ENCODE measurements around the gene ASXL1. TPM values are rescaled to one million over a fixed set of nuclear protein-coding genes. Genes with fewer than 3 reads are reported as not detected.

Gene ASXL1
- total and polyA plus RNA-seq, 2 donors (not counting 1 experiment from before 2014, with no cell fraction given), result 93.0 to 180 TPM

GRCh38 chr20:32447136-32448027 lies 89.3 kb downstream of the ASXL1 start:
- H3K9me3 Mint-ChIP-seq (ENCODE audit: insufficient read depth), result no peaks in the 10 kb centered on the region
- Histone ChIP-seq H3K9ac (ENCODE audit: low read length) (no peak overlapping the region), H3K4me3 (ENCODE audit: control extremely low read depth in 1 of 5, extremely low read depth in 1 of 5, insufficient read depth in 1 of 5, low read depth in 2 of 5, low read length in 4 of 5) (no peak overlapping the region), H3K4me2 (replicated peaks; ENCODE audit: low read depth, low read length, poor library complexity, severe bottlenecking) (no peak overlapping the region), H3K27ac (ENCODE audit: low read length in 2 of 2) (no peak overlapping the region), H3K36me3 (replicated peaks in 1 of 2; ENCODE audit: control extremely low read depth in 1 of 2, control insufficient read depth in 1 of 2, extremely low read depth in 1 of 2, insufficient read depth in 2 of 2, low read length in 1 of 2) (no peaks in the 10 kb centered on the region), H2AFZ (ENCODE audit: insufficient read depth, low read depth, low read length, poor library complexity, severe bottlenecking) (no peak overlapping the region), H4K20me1 (ENCODE audit: control insufficient read depth, insufficient read depth, low read length, poor library complexity, severe bottlenecking) (peaks cover 4% of the 10 kb centered on the region), H3K4me1 (ENCODE audit: control insufficient read depth in 2 of 2, insufficient read depth in 2 of 2, low read length in 2 of 2) (peaks cover 21 to 37% of the 10 kb centered on the region in 2 donors), H3K79me2 (ENCODE audit: control insufficient read depth, insufficient read depth, low read length) (no peaks in the 10 kb centered on the region), H3K27me3 (replicated peaks in 1 of 4; ENCODE audit: control extremely low read depth in 1 of 4, control insufficient read depth in 3 of 4, insufficient read depth in 4 of 4, low read length in 3 of 4) (no peaks in the 10 kb centered on the region), H3K9me3 (ENCODE audit: control extremely low read depth in 1 of 3, control insufficient read depth in 2 of 3, insufficient read depth in 1 of 3, low read length in 2 of 3) (no peaks in the 10 kb centered on the region)
- H3K27me3 Mint-ChIP-seq, result no peaks in the 10 kb centered on the region
- CTCF ChIA-PET, result no interaction called here
- POLR2A ChIA-PET, result no interaction called here
- 89% methylated on average over 15 of the region's 22 CpGs for WGBS (ENCODE audit: insufficient coverage)
- no peak overlapping the region for H3K4me3 Mint-ChIP-seq
- no peak overlapping the region for H3K27ac Mint-ChIP-seq
- peaks cover 33% of the 10 kb centered on the region for H3K4me1 Mint-ChIP-seq
- no peak for DNase-seq
- no peak for ATAC-seq (ENCODE audit: low read depth)
- TF ChIP-seq, protein P1, sequence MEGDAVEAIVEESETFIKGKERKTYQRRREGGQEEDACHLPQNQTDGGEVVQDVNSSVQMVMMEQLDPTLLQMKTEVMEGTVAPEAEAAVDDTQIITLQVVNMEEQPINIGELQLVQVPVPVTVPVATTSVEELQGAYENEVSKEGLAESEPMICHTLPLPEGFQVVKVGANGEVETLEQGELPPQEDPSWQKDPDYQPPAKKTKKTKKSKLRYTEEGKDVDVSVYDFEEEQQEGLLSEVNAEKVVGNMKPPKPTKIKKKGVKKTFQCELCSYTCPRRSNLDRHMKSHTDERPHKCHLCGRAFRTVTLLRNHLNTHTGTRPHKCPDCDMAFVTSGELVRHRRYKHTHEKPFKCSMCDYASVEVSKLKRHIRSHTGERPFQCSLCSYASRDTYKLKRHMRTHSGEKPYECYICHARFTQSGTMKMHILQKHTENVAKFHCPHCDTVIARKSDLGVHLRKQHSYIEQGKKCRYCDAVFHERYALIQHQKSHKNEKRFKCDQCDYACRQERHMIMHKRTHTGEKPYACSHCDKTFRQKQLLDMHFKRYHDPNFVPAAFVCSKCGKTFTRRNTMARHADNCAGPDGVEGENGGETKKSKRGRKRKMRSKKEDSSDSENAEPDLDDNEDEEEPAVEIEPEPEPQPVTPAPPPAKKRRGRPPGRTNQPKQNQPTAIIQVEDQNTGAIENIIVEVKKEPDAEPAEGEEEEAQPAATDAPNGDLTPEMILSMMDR (IDR thresholded peaks at IDR 0.05), result no peak
- no peak for TF ChIP-seq EZH2 (IDR thresholded peaks at IDR 0.05; ENCODE audit: borderline replicate concordance, insufficient read depth, low read depth, low read length, poor library complexity, severe bottlenecking)
- intact Hi-C loops (cut with micrococcal nuclease), result no loop called here
